HG03064 (cell line): ENCODE results near the gene MKNK1.
"Not testable (repeated sequence)": the region's sequence is repeated elsewhere in the genome, so short reads cannot be mapped to it uniquely, and the experiment has no call there.

Source experiments
- ATAC-seq: cut with Tn5 transposase; IDR thresholded peaks from one replicate; pipeline ENCODE4 v1.9.1; 2021; ENCODE audit warnings: low read depth; ENCODE audit not compliant: unreplicated experiment

The MKNK1 gene

DNA sequence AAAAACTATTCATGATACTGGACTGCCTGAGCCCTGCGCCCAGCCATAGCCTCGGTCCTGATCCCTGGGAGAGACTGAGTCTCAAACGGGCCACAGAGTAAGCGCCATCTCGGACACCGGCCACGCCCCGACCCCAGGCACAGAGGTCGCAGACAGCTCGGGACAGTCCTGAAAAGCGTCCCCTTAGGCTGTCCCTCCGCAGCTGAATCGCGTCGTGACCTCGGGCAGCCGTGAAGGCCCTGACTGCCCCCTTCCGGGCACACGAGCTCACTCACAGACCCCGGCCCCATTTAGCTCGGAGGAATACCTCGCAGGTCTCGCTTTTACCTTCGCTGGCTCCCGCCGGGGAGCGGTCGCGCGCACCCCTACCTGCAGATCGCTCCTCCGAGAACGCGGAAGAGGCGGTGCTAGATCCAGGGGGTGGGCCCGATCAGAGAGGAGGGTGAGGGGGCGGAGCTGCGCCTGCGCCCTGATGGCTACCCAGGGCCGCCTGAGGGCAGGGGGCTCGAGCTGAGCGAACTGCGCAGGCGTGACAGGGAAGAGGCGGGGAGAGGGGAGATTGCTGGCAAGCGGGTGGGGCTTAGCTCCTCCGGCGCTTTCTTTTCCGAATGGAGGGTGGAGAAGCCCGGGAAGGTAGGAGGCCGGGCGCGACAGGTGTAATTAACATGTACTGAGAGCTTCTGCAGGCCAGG is at the start of gene MKNK1:
TSS of gene MKNK1 (minus strand) at position 411 of the 692 bp plus-strand sequence. CDS start 20,941 bp downstream, outside the sequence.
- ATAC-seq, result peak; percentile 88

DNA sequence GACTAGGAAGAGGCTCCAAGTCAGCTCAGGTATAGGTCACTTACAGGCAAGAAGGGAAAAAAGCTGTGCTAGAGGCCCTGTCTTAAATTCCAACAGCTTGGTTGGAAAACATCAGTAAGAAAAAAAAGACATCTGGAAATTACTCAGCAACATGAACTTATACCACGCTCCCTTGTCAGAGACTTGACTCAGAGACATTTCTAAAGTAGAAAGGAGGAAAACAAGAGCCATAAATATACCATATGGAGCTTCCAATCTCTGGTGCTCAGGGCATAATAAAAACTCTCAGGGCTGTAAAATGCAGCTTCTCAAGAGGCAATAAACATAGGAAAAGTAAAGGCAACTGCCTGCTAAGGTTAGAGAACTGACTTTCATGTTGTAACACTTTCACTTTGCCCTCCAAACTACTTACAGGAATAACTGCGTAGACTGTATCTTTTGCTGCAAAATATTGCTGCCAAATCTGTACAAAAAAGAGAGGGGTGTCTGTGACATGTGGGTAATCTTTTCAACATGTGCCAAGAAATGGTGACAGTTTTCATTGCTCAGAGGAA is 49.4 kb upstream of the MKNK1 start:
- no peak for ATAC-seq

DNA sequence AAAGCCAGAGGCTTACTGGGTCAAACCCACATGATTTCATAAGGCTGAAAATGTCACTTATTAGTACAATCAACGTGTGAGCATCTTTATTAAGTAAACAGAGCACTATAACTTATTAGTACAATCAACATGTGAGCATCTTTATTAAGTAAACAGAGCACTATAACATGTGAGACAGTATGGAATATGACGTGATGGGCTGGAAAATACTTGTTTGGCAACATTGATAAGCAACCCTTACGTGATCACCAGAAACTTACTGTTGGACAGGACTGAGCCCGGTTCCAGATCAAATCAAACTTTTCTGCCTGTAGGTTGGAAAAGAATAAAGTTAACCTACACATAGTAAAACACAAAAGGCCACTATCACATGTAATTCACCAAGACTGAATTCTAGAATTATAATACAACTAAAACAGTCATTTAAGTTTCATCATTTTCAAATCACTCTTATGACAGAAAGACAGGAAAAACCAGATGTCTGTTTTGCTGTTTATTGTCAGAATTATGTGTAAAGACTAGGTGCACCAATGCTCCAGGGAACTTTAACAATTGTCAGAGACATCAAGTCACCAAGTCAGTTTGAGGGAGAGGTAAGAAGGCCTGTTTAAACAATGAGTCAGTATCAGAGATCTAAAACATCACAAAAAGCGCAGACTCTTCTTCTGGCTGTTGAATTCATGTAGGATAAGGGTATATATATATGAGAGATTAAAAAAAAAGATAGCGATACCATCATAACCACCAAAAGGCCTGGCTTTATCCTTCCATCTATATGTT is 48.4 kb upstream of the MKNK1 start:
- ATAC-seq, result no peak

DNA sequence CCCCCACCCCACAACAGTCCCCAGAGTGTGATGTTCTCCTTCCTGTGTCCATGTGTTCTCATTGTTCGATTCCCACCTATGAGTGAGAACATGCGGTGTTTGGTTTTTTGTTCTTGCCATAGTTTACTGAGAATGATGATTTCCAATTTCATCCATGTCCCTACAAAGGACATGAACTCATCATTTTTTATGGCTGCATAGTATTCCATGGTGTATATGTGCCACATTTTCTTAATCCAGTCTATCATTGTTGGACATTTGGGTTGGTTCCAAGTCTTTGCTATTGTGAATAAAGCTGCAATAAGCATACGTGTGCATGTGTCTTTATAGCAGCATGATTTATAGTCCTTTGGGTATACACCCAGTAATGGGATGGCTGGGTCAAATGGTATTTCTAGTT is 47.1 kb upstream of the MKNK1 start:
- not testable (repeated sequence) for ATAC-seq

DNA sequence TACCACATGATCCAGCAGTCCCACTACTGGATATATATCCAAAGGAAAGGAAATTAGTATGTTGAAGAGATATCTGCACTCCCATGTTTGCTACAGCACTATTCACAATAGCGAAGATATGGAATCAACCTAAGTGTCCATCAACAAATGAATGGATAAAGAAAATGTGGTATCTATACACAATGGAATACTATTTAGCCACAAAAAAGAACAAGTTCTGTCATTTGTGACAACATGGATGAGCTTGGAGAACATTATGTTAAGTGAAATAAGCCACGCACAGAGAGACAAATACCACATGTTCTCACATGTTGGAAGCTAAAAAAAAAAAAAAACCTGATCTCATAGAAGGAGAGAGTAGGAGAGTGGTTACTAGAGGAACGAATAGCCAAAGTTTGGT is 46.4 kb upstream of the MKNK1 start:
- ATAC-seq, result no peak

DNA sequence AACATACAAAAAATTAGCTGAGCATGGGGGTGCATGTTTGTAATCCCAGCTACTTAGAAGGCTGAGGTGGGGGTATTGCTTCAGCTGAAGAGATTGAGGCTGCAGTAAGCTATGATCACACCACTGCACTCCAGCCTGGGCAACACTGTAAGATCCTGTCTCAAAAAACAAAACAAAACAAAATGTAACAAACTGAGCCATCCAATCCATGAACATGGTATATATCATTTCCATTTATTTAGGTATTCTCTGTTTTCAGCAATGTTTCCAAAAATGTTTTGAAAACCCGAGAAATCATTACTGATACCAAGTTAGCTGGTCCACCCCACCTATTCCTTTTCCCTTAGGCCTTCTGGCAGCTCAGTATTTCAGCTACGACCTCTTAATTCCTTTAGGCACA is 45.7 kb upstream of the MKNK1 start:
- no peak for ATAC-seq

DNA sequence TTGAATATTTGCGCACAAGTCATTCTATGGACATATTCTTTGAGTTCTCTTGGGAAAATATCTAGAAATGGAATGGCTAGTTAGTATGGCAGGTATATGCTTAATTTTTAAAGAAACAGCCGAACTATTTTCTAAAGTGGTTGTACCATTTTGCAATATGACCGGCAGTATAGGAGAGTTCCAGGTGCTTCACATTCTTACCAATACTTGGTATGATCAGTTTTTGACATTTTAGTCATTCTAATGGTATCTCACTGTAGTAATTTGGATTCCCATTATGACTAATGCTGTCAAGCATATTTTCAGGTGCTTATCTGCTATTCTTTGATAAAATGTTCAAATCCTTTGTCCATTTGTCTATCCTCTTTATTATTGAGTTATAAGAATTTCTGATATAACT is 43.5 kb upstream of the MKNK1 start:
- ATAC-seq, result no peak

DNA sequence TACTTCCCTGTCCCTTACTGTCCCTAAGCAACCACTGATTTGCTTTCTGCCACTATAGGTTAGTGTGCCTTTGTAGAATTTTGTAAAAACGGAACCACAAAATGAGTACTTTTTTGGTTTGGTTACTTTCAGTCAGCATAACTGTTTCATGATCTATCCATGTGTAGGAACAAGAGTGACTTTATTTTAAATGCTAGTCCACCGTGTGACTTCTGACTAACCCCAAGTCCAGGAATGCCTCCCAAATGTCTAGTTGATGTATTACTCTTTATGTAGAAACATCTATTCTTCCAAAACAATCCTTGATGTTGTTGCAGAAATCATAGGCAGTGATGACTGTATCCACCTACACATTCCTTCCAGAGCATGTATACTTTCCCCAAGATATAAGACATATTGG is 42.8 kb upstream of the MKNK1 start:
- no peak for ATAC-seq

DNA sequence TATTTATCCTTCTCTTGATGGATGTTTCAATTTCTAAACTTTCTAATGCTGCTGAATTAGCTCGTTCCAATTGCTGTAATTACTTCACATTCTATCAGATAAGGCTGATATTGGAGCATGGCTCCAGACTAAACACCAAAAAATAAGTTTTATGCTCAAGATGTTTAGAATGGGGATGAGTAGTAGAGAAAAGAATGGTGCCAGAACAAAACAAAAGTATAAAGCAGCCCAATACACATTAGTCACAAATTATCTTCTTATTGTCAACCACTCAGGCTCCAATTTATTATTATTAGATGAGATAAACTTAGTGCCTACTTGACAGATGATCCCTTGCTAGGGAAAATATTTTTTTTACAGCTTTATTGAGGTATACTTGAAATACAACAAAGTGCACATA is 42.3 kb upstream of the MKNK1 start:
- ATAC-seq, result no peak

DNA sequence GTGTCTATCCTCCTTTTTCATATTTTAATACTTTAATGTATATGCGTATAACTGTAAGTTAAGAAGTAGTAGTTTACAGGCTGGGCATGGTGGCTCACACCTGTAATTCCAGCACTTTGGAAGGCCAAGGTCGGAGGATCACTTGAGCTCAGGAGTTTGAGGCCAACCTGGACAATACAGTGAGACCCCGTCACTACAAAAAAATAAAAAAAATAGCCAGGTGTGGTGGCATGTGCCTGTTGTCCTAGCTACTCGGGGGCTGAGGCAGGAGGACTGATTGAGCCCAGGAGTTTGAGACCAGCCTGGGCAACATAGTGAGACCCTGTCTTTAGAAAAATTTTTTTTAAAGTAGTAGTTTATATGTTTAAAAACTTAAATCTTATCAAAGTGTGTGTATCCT is 41.7 kb upstream of the MKNK1 start:
- ATAC-seq, result no peak

DNA sequence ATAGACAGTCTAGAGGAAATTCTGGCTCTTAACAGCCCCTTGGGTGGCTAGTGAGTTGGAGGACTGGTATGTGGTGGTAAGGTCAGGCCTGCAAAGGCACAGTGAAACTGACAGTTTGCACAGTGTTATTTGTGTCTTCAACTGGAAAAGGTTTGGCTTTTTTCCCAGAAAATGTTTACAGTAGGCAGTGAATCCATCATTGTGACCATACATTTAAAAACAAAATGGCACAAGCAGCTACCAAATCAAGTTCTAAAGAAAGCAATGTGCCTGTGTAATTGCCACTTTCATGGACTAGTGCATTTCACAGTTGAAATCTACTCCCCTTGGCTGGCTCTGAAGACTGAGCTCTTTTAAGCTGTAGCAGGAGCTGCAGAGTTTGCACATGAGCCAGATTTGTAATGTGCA is 39.3 kb upstream of the MKNK1 start:
- ATAC-seq, result no peak

DNA sequence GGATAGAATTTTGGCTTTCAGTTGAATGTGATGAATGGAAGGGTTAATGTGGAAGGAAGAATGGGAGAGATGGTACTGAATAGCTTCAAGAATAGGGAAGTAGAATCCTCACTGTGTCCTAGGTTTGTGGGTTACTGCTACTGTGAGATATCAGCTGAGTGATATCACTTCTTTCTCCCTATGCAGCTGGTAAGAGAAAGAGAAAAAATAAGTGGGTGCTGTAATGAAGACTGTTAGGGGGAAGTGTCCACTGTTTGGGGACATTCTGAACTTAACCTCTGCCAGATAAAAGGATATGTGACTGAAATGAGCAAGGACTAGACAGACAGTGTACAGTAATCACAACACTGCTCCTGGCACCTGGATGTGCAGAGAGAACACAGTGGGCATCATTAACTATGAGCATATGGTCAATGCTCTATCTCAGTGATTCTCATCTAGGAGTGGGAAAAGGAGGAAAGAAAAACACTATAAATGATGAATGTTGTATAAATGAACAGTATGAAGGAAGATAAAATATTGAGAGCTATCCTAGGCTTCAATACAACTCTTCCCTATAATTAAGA is 38.1 kb upstream of the MKNK1 start:
- ATAC-seq, result no peak

DNA sequence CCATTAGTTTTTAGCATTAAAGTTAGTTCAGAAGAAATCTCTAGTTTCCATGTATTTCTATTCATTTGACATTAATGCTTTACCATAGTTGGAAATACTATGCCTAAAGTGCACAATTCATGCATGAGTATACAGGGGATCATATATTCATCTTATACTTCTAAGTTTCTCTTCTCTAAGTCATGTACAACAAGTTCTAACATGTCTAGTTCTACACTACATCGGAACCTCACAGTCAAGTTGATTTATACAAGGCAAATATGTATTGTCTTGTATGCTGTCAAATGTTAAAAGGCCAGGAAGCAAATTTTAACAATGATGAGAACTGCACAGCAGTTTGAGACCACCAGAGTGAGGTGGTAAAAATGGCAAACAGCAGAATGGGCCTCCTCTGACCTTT is 35.5 kb upstream of the MKNK1 start:
- ATAC-seq, result no peak

DNA sequence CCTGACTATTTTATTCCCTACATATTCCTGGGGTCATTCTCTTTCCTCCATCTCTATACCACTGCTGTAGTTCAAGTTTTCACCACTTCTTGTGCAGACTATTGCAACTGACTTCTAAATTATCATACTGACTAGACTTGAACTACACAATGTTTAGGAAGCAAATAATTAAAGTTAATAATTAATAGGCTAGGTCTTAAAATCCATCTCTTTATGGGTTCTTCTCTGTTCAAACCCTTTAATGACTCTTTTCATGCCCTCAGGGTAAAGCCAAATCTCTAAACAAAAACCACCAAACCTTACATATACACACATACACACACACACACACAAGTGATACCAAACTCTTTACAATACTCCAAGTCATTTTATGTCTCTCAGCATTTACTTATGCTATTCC is 34.9 kb upstream of the MKNK1 start:
- no peak for ATAC-seq

DNA sequence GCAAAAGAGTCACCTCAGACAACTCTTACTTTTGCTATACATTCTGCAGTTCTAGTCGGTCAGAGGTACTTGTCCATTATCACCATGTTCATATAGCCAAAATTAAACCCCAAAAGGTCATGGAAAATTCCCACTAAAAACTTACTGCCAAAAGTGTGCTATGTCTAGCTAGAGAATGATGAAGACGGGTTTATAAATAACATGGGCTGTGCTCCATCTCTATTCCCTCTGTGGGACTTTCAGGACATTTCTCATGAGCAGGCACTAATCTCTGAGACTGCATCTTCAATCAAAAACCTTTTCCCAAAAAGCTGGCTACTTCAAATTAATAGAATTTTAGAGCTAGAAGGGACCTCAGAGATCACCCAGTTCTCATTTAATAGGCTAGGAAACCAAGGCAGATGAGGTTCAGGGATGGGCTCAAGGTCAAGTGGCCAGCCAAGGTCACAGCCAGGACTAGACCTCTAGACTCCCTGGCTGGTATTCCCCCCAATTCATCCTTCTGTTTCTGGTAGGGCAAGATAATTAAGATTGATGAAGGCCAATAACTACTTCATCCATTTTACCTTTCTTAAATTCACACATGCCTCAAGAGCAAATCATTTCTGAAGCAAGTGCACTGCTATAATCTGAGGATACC is 33.5 kb upstream of the MKNK1 start:
- ATAC-seq, result no peak

DNA sequence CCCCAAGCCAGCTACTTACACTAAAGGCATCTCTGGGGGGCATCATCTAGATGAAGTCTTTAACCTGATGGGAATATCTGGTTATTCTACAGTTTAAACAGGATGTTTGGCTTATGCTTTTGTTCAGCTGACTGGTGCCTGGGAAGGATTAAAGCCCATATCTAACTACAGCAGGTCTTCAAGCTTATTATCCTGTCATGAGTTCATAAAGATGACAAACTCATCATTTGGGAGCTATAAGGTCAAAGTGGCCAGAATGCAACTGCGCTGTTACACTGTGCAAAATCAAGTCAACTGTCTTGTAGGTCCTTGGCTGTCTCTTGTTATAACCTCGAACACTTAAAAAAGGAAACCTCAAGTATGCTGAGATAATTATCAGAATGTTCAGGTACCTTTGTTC is 31.1 kb upstream of the MKNK1 start:
- ATAC-seq, result no peak

DNA sequence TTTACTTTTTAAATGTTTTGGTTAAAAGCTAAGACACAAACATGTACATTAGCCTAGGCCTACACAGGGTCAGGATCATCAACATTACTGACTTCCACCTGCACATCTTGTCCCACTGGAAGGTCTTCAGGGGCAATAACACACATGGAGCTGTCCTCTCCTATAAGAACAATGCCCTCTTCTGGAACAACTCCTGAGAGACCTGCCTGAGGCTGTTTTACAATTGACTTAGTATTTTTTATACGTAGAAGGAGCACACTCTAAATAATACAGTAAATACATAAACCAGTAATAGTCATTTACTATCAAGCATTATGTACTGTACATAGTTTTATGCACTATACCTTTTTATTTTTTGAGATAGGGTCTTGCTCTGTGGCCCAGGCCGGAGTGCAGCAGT is 26.7 kb upstream of the MKNK1 start:
- no peak for ATAC-seq

DNA sequence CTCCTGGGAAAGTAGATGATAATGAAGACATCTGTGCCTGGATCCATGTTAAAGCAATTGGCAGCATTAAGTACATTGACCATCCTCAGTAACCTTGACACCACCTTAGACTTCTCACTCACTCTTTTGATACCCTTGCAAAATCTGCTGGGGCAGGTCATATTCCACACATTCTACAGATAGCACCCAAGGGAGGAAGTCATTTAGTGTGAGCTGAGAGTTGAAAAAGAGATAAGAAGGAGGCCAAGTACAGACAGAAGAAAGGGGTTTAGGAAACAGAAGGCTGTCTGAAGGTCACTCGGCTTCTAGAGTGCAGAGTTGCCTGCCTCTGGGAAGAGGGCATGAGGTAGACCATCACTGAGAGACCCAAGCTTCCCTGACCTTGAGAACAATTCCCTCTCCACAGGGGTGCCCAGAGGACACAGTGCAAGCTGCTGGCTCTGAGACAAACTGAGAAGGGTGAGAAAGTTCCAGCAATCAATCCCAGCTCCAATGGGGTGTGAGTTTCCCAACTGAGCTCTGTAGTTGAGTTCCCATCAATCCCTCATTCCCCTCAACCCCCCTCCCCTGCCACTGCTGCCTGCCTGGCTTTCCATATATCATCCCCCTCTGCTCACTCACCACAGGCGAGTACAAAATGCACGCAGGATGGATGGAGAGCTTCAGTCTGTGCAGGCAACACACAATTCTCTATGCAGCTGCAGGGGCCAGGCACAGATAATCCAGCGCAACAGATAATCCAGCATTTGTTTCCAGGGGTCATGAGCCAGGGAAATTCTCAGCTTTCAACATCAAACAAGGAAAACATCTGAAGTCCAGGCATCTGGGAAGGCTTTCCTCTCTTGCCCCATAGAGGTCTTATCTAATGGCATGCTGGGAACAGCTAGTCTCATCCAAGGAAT is 19.9 kb upstream of the MKNK1 start:
- no peak for ATAC-seq

DNA sequence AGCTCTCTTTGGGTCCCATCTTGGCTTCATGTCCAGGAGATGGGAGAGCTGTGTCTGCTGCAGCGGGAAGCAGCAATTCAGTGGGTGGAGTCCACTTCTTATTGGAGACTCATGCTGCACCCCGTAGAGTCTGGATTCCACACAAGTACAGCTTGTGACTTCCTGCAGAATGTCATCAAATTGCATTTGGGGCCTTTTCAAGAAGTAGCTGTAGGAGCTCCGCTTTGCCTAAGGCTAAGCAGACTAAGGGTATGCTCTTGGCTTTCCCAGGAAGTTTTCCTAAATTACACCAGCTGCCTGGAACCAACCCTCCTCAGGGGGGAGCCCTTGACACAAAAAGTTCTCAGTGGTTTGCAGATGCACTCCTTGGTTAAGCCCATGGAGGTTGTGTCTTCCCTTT is 18.3 kb upstream of the MKNK1 start:
- no peak for ATAC-seq

DNA sequence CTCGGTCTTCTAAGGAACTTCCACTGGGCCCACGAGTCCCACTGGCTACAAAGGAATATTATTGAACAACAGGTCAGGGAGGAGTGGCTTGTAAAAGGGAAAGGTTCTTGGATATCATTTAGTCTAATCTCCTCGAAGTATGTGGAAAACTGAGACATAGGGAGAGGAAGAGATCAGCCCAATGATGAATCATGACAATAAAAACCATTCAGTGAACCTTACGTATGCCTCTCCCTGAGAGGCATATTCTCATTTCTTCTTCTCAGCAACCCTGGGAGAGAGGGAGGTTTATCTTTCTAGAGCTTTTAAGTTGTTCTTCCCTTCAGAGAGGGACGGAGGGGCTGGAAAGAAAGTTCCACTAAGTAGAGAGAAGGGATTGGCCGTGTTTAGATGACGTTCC is 17.9 kb upstream of the MKNK1 start:
- ATAC-seq, result no peak
